Stomach (tissue), 4 donors: Measurements from ENCODE around the gene CDCA5.

Experiments
- CTCF ChIP-seq, 7 experiments: fragments of 450-650 bp in 4 of 7; fragments of 200-600 bp in 3 of 7; sonication (generic) in 3 of 7; IDR thresholded peaks; one replicate each; pipeline ENCODE4 v1.5.1; 2016 to 2019; ENCODE audit warnings: antibody characterized with exemption in 7 of 7, control low read depth in 2 of 7, mild to moderate bottlenecking in 1 of 7
- POLR2A ChIP-seq, 4 donors: fragments of 450-650 bp; IDR thresholded peaks; one replicate each; pipeline ENCODE4 v1.6.1; 2016; ENCODE audit warnings: antibody characterized with exemption in 4 of 4, control low read depth in 2 of 4, mild to moderate bottlenecking in 1 of 4, moderate library complexity in 1 of 4

GRCh38 chr11:65078786-65079342, 5.0 kb downstream of the CDCA5 start:
- TF ChIP-seq CTCF (IDR thresholded peaks at IDR 0.05), result no peak
- TF ChIP-seq POLR2A (IDR thresholded peaks at IDR 0.05), result no peak
